Breast epithelium (tissue), 3 donors: ENCODE measurements around the gene TOX2.

Experiments
- POLR2A ChIP-seq: fragments of 450-650 bp; IDR thresholded peaks from one replicate; pipeline ENCODE4 v1.6.1; 2016; ENCODE audit warnings: antibody characterized with exemption, mild to moderate bottlenecking, moderate library complexity
- POLR2AphosphoS5 ChIP-seq, 3 donors: sonication (generic); formaldehyde crosslinking; IDR thresholded peaks; one replicate each; pipeline ENCODE4 v1.6.1; 2017; ENCODE audit warnings: antibody characterized with exemption in 3 of 3
- TF ChIP-seq, protein P1 (sequence below), 3 donors: fragments of 450-650 bp; IDR thresholded peaks; one replicate each; pipeline ENCODE4 v1.5.1; 2016 to 2017; ENCODE audit warnings: antibody characterized with exemption in 3 of 3, mild to moderate bottlenecking in 3 of 3, moderate library complexity in 3 of 3

DNA sequence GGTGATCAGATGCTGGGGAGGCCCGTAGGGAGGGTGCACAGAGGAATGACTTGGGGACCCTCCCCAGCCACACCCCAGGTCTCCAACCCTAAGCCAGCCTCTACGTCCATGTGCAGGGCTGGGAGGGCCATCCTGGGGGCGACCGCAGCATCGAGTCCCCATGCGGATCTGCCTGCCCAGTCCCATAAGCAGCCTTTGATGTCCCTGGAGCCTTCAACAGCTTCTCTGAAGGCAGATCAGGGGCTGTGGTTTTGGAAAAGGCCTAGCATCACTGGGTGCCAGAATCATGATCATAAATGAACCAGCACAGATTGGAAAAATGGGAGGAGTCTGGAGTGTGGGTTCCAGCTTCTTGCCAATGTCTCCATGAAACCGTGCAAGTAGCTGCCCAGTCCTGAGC lies 22.9 kb downstream of the TOX2 start:
- TF ChIP-seq POLR2A (no peak), POLR2AphosphoS5 (IDR thresholded peaks at IDR 0.05) (no peak)
- TF ChIP-seq, protein P1, sequence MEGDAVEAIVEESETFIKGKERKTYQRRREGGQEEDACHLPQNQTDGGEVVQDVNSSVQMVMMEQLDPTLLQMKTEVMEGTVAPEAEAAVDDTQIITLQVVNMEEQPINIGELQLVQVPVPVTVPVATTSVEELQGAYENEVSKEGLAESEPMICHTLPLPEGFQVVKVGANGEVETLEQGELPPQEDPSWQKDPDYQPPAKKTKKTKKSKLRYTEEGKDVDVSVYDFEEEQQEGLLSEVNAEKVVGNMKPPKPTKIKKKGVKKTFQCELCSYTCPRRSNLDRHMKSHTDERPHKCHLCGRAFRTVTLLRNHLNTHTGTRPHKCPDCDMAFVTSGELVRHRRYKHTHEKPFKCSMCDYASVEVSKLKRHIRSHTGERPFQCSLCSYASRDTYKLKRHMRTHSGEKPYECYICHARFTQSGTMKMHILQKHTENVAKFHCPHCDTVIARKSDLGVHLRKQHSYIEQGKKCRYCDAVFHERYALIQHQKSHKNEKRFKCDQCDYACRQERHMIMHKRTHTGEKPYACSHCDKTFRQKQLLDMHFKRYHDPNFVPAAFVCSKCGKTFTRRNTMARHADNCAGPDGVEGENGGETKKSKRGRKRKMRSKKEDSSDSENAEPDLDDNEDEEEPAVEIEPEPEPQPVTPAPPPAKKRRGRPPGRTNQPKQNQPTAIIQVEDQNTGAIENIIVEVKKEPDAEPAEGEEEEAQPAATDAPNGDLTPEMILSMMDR (IDR thresholded peaks at IDR 0.05), result no peak
